ENCODE results near the gene ANTKMT.

Gene ANTKMT

DNA sequence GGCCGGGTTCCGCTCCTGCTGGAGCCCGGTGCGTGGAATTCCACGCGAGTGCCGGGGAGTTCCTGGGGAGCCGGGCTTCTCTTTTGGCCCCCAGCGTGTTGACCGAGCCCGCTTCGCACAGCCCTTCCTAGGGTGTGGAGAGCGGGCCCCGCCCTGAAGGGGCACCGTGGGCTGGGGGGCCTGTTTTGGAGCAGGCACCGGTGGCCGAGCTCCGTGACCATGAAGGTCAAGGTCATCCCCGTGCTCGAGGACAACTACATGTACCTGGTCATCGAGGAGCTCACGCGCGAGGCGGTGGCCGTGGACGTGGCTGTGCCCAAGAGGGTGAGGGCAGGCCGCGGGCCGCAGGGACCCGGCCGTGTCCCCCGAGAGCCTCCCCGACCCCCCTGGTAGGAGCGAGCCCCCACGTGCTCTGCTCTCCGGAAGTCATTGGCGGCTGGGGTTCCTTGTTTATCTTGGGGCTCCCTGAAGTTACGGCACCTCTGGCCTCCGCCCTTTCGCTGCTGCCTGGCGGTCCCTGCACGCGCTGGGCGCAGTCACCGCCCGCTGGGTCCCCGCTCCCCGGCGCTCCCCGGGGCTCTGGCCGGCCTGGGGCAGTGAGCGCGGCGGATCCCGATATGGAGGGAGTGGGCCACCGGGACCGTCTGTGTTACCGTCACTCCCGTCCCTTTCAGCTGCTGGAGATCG is 6.5 kb downstream of the ANTKMT start:
- H3K4me3 ChIP-seq (ENCODE audit: low read length) = peak overlapping the region; percentile 67
- no peak for DNase-seq (ENCODE audit: low read depth)
- no peak for TF ChIP-seq CTCF (conservative IDR thresholded peaks at IDR 0.05; ENCODE audit: low read length)

DNA sequence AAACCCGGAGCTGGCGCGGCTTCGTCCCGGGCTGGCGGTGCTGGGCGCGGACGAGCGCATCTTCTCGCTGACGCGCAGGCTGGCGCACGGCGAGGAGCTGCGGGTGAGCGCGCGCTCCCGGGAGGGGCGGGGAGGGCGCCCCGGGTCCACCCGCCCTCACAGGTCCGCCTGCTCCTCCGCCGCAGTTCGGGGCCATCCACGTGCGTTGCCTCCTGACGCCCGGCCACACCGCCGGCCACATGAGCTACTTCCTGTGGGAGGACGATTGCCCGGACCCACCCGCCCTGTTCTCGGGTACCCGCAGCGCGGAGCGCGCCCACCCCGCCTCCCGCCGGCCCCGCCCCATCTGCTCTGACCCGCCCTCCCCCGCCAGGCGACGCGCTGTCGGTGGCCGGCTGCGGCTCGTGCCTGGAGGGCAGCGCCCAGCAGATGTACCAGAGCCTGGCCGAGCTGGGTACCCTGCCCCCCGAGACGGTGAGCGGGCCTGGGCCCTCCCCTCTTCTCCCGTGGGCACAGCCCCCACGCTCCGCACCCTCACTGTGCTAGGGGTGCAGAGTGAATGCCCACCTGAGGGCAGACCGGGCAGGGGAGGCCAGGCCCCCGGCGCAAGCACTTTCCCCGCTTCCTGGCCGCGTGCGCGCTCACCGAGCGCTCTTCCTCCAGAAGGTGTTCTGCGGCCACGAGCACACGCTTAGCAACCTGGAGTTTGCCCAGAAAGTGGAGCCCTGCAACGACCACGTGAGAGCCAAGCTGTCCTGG is 7.4 kb downstream of the ANTKMT start:
- DNase-seq (ENCODE audit: low read depth) = peak; percentile 72
- no peak for TF ChIP-seq CTCF (conservative IDR thresholded peaks at IDR 0.05; ENCODE audit: low read length)
- H3K4me3 ChIP-seq (ENCODE audit: low read length) = peak overlapping the region; percentile 67

DNA sequence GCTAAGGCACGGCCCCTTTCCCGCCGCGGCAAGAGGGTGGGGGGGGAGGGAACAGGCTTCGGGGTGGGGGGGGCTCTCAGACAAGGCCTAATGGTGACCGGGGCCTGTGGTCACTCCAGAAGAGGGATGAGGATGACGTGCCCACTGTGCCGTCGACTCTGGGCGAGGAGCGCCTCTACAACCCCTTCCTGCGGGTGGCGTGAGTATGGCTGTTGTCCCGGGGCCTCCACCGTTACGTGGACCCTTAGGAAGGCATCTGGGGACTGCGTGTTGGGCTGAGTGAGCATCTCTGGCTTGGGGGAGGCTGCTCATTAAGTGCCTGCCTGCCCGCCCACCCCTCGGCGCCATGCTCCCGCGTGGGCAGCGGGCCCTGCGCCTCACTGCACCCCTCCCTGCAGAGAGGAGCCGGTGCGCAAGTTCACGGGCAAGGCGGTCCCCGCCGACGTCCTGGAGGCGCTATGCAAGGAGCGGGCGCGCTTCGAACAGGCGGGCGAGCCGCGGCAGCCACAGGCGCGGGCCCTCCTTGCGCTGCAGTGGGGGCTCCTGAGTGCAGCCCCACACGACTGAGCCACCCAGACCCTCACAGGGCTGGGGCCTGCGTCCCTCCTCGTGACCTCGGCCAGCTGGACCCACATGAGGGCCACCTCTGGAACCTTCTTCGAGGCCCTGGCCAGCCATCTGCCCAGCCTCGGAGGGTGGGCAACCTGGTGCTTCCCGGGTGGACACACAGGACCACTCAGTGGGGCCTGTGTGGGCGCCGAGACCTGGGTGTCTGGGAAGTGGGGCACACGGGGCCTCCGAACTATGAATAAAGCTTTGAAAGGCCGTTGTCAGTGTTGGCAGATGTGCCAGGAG is 8.2 kb downstream of the ANTKMT start:
- no peak overlapping the region for H3K4me3 ChIP-seq (ENCODE audit: low read length)
- no peak for DNase-seq (ENCODE audit: low read depth)
- TF ChIP-seq CTCF (conservative IDR thresholded peaks at IDR 0.05; ENCODE audit: low read length) = no peak

DNA sequence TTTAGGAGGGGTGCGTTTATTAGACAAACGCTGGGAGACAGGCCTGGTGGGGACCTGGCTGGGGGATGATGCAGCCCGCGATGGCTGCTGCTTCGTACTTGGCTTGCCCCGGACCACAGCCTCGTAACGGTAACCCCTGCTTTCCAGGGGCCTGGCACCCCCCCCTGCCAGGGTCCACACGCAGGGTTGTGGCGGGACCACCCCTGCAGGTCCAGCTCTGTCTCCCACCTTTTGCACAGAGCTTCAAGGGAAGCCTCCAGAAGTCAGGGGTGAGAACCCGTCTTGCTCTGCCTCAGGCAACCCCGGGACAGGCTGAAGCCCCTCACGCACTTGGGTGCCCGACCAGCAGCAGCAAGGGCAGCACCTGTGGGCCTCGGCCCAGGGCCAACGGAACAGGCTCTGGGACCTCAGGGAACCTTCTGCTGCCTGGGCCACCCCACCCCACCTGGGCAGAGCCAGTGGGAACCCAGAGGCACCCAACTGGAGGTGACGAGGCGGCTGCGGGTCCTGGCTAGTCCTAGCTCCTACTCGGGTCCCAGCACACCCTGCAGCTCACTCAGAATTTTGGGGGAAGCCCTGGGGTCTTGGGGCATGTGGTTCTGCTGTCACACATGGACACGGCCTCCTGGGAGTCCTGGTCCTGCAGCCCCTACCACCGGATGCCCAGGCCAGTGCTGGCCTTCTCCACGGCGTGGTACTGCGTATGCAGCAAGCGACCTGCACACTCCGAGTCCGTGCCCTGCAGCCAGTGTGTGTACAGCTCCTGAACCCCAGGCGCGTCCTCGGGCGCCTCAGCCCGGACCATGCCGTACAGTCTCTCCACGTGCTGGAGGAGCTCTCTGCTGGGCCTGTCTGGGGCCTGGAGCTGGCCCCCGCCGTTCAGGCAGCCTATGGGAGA is 9.1 kb downstream of the ANTKMT start:
- H3K4me3 ChIP-seq (ENCODE audit: low read length) = no peak overlapping the region
- TF ChIP-seq CTCF (conservative IDR thresholded peaks at IDR 0.05; ENCODE audit: low read length) = no peak
- no peak for DNase-seq (ENCODE audit: low read depth)

GRCh38 chr16:730666-731509 is 9.9 kb downstream of the ANTKMT start:
- no peak for DNase-seq (ENCODE audit: low read depth)
- H3K4me3 ChIP-seq (ENCODE audit: low read length) = no peak overlapping the region
- no peak for TF ChIP-seq CTCF (conservative IDR thresholded peaks at IDR 0.05; ENCODE audit: low read length)

GRCh38 chr16:732332-732731 is 11.4 kb downstream of the ANTKMT start:
- TF ChIP-seq CTCF (conservative IDR thresholded peaks at IDR 0.05; ENCODE audit: low read length) = no peak
- no peak overlapping the region for H3K4me3 ChIP-seq (ENCODE audit: low read length)
- no peak for DNase-seq (ENCODE audit: low read depth)
